Stimulated activated CD4-positive, alpha-beta T cell treated with anti-CD3 and anti-CD28 coated beads, Interleukin-4, amount 100 ng/mL, for 24 hours (primary cell): ENCODE data around the gene IFNA6.

Experiments used
- DNase-seq: peaks from one replicate; pipeline ENCODE4 v3.0.0-alpha.2; 2020

The IFNA6 gene

GRCh38 chr9:21326526-21327139 lies 24.1 kb downstream of the IFNA6 start:
- no peak for DNase-seq

DNA sequence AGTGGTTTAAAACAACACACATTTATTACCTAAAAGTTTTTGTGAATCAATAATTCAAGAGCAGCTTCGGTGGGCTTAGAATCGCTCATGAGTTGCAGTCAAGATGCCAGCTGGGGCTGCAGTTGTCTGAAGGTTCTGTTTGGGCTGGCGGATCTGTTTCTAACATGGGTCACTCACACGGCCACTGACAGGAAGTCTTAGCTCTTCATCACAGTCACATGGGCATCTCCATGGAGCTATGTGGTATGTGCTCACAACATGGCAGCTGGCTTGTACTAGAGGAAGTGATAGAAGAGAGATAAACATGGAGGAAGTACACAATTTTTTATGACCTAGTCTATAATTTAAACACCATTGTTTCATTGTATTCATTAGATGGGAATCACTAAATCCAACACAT lies 26.6 kb downstream of the IFNA6 start:
- DNase-seq: no peak

DNA sequence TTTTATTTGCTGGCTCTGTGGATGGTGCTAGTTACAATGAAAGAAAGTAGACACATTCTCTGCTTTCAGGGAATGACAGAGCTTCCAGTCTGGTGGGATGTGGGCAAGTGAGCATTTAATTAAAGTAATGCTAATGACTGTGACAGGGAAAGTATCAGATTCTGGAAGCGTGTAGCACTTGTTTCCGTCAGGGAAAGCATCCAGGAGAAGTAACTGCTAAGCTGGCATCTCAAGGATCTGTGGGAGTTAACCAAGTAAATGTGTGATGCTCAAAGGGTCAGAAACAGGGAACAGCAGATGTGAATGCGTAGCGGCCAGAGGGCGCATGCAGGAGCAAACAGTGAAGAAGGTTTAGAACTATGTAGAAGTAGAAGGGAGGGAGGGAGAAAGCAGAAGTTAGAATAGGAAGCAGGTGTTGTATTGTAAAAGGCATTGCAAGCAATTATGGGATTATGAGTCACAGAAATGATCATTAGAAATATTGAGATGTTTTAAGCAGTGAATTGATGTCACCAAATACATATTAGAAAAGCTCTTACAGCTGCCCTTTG lies 27.7 kb downstream of the IFNA6 start:
- DNase-seq: no peak

GRCh38 chr9:21320465-21320864 lies 30.2 kb downstream of the IFNA6 start:
- DNase-seq: no peak

DNA sequence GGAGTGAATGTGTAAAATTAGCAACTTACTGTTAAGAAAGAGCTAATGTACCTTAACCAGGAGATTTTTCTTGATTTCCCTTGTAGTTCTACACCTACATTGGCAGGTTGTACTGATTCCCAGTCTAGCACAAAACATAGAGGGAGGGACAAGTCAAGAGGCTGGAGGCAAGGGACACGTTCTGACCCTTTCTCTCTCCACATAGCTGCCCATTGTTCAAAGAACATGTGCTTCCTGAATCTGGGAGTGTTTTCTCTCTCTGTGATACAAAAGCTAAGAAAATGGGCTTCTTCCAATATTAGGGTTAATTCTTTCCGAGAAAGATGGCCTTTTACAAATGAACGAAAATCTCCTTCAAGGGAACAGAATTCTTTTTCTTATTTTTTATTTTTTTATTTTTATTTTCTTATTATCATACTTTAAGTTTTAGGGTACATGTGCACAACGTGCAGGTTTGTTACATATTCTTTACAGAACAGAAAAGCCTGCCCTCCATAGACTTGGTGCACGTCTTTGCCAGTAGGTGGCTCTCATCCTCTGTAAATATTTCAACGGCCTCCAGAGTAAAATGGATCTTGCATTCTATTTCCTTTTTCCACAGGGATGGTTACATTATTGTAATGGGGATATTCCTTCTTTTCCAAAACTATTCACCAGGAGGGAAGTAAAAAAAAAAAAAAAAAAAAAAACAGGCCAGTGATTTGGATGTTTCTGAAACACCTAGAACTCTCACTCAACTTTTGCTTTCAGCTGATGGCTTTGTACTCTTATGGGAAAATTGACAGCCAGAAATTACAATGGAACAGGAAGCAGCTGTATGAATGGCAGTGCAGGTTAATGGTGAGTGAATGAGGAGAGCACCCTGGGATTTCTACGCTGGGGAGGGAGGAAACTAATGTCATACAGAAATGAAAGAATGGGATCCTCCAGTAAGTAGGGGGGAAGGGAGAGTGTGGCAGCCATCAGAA lies 32.4 kb downstream of the IFNA6 start:
- DNase-seq: peak; percentile 40

- DNase-seq: no peak
Measured at GRCh38 chr9:21316860-21317259, 33.8 kb downstream of the IFNA6 start.

DNA sequence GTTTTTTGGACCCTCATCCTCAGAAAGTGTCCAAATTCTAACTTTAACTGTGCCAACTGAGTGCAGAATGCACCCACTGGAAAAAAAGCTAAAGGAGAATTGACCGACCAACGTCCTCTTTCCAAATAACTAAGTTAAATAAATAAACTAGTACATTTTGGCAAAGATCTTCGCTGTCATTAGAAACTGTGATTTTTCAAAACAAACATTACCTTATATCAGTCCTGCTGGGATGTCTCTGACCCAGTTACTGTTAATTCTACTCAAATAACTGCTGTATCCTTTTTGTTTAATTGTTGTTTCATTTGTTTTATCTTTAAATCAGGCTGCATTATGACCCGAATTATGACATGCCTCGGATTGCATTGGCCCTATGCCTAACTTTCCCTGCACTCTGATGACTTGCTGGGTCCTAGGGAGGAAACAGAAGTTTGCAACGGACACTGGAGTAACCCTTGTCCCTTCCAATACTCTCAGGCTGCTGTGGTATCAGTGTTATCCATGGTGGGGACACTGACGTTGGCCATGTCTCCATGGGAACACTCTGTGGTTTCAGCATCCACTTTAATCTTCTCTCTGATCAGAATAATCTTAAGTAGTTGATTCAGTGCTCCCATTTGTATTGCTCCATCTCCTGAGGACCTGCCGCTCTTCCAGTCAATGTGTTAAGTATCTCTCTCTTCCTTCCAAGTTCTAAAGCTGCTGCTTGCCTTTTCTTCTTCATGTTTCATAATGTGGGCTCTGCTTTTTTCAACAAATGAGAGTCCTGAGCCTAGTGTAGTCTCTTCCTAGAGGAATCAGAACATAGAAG lies 34.5 kb downstream of the IFNA6 start:
- DNase-seq: no peak

DNA sequence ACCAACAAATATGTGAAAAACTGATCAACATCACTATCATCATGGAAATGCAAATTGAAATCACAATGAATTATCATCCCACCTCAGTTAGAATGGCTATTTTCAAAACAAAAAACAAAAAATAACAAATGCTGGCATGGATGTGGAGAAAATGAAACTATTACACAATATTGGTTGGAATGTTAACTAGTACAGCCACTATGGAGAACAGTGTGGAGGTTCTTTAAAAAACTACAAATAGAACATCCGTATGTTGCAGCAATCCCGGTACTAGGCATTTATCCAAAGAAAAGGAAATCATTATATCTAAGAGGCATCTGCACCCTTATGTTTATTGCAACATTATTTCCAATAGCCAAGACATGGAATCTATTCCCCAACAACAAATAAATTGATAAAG lies 36.5 kb downstream of the IFNA6 start:
- no peak for DNase-seq

DNA sequence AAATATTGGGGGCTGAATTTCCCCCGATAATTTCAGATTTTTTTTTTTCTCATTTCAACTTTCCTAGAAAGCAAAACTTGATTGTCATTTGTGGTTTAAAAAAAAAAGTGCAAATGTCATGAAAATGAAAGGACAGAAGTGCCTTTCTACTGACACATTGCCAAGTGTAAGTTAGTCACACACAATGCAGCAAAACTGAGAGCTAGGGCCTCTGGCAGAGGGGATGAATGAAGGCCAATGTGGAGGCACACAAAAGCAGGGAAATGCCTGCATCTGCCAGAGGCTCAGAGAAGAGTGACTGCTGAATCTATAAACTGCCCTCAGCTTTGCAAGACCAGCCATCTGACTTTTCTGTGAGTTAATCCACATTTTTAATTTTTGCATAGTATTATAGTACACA lies 38.8 kb downstream of the IFNA6 start:
- no peak for DNase-seq

DNA sequence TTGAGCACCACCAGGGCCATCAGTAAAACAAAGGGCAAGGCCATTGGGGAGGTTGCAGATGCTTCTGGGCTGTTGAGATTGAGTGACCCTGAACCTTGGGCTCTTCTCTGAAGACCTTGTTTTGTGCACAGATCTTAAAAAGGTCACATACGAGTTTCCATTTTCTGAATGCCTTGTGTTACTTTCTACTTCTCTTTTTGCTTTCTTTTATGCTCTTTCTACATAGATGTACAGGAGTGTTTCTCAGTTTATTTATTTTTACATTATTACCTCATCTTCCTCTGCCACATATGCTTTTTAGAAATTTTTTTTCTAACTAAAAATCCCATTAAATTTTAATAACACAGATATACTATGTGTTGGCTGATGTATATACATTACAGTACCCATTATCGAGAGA lies 45.5 kb downstream of the IFNA6 start, which contains the start of gene IFNA5:
Gene IFNA5 (minus strand): TSS at position 101 of the 400 bp plus-strand sequence. CDS start 57 bp downstream, at position 44.
- no peak for DNase-seq
